ENCODE measurements around the gene FBL. TPM values are rescaled to one million over a fixed set of nuclear protein-coding genes. Genes with fewer than 3 reads are reported as not detected.

FBL gene
- polyA plus RNA-seq, 1 experiment = 372 TPM

DNA sequence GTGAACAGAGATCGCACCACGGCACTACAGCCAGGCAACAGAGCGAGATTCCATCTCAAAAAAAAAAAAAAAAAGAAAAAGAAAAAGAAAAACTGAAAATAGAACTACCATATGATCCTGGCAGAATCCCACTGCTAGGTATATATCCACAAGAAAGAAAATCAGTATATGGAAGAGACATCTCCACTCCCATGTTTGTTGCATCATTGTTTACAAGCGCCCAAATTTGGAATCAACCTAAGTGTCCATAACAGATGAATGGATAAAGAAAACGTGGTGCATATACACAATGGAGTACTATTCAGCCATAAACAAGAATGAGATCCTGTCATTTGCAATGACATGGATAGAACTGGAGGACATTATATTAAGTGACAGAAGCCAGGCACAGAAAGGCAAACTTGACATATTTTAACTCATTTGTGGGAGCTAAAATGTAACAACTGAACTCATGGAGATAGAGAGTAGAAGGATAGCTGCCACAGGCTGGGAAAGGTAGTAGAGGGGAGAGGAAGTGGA, 38.3 kb downstream of the FBL start:
- no peaks in the 10 kb centered on the region for H3K36me3 ChIP-seq (ENCODE audit: control insufficient read depth, insufficient read depth, low read length)
- TF ChIP-seq, protein P1, sequence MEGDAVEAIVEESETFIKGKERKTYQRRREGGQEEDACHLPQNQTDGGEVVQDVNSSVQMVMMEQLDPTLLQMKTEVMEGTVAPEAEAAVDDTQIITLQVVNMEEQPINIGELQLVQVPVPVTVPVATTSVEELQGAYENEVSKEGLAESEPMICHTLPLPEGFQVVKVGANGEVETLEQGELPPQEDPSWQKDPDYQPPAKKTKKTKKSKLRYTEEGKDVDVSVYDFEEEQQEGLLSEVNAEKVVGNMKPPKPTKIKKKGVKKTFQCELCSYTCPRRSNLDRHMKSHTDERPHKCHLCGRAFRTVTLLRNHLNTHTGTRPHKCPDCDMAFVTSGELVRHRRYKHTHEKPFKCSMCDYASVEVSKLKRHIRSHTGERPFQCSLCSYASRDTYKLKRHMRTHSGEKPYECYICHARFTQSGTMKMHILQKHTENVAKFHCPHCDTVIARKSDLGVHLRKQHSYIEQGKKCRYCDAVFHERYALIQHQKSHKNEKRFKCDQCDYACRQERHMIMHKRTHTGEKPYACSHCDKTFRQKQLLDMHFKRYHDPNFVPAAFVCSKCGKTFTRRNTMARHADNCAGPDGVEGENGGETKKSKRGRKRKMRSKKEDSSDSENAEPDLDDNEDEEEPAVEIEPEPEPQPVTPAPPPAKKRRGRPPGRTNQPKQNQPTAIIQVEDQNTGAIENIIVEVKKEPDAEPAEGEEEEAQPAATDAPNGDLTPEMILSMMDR (IDR thresholded peaks at IDR 0.05; ENCODE audit: insufficient read depth, low read depth, low read length) = no peak
- ChIA-PET POLR2A (no interaction called here), CTCF (interaction anchor here (0.6 to 1.3 kb wide), 2 partner anchors 12 to 350 kb away, joined by 4 read pairs; no protein-coding TSS in a partner anchor)
- no peak overlapping the region for H3K4me3 ChIP-seq (ENCODE audit: low read depth, low read length)
- H3K27me3 ChIP-seq (ENCODE audit: control insufficient read depth, insufficient read depth, low read length) = peaks cover 3% of the 10 kb centered on the region
- DNase-seq (ENCODE audit: low read depth) = no peak

- Histone ChIP-seq H3K4me3 (ENCODE audit: low read depth, low read length) (no peak overlapping the region), H3K36me3 (ENCODE audit: control insufficient read depth, insufficient read depth, low read length) (no peaks in the 10 kb centered on the region), H3K27me3 (ENCODE audit: control insufficient read depth, insufficient read depth, low read length) (peaks cover 3% of the 10 kb centered on the region)
- ChIA-PET POLR2A (no interaction called here), CTCF (interaction anchor here (0.6 to 1.8 kb wide), 4 partner anchors 12 to 40 kb away, joined by 3 to 9 read pairs (median 4); no protein-coding TSS in a partner anchor)
- no peak for DNase-seq (ENCODE audit: low read depth)
- TF ChIP-seq, protein P1 (IDR thresholded peaks at IDR 0.05; ENCODE audit: insufficient read depth, low read depth, low read length) = no peak
Observed at GRCh38 chr19:39805104-39805503, 41.1 kb downstream of the FBL start.

- no peak for DNase-seq (ENCODE audit: low read depth)
- no peaks in the 10 kb centered on the region for H3K36me3 ChIP-seq (ENCODE audit: control insufficient read depth, insufficient read depth, low read length)
- H3K4me3 ChIP-seq (ENCODE audit: low read depth, low read length) = no peak overlapping the region
- ChIA-PET POLR2A (no interaction called here), CTCF (interaction anchor here (0.6 to 3.2 kb wide), 4 partner anchors 10 to 262 kb away, joined by 3 to 18 read pairs (median 4); no protein-coding TSS in a partner anchor)
- TF ChIP-seq, protein P1 (IDR thresholded peaks at IDR 0.05; ENCODE audit: insufficient read depth, low read depth, low read length) = no peak
- peaks cover 3% of the 10 kb centered on the region for H3K27me3 ChIP-seq (ENCODE audit: control insufficient read depth, insufficient read depth, low read length)
Observed at GRCh38 chr19:39802958-39803357, 43.2 kb downstream of the FBL start.

DNA sequence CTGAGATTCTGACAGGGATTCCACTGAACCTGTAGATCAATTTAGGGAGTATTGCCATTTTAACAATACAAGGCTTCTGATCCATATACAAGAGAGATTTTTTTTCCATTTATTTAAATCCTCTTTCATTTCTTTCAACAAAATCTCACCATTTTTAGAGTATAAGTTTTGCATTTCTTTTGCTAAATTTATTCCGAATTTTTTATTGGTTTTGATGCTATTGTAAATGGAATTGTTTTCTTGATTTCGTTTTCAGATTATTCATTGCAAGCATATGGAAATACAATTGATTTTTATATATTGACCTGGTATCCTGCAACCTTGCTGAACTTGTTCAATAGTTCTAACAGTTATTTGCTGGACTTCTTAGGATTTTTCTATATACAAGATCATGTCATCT, 49.1 kb downstream of the FBL start:
- DNase-seq (ENCODE audit: low read depth) = no peak
- no peaks in the 10 kb centered on the region for H3K36me3 ChIP-seq (ENCODE audit: control insufficient read depth, insufficient read depth, low read length)
- CTCF ChIA-PET = no interaction called here

GRCh38 chr19:39796000-39796498, 50.1 kb downstream of the FBL start:
- CTCF ChIA-PET = interaction anchor here (0.7 to 2.3 kb wide), 5 partner anchors 12 to 438 kb away, joined by 3 to 18 read pairs (median 4); partner anchors contain the start of gene FBL
- TF ChIP-seq, protein P1 (IDR thresholded peaks at IDR 0.05; ENCODE audit: insufficient read depth, low read depth, low read length) = no peak

More for the DNA sequence above, 49.1 kb downstream of the FBL start:
- POLR2A ChIA-PET = no interaction called here
- Histone ChIP-seq H3K27me3 (ENCODE audit: control insufficient read depth, insufficient read depth, low read length) (no peaks in the 10 kb centered on the region; the same call in 1 of the 2 replicates), H3K4me3 (ENCODE audit: low read depth, low read length) (no peak overlapping the region)
- TF ChIP-seq, protein P1 (IDR thresholded peaks at IDR 0.05; ENCODE audit: insufficient read depth, low read depth, low read length) = no peak

More at GRCh38 chr19:39796000-39796498, 50.1 kb downstream of the FBL start:
- no peak for DNase-seq (ENCODE audit: low read depth)
- POLR2A ChIA-PET = no interaction called here
- Histone ChIP-seq H3K36me3 (ENCODE audit: control insufficient read depth, insufficient read depth, low read length) (no peaks in the 10 kb centered on the region), H3K27me3 (ENCODE audit: control insufficient read depth, insufficient read depth, low read length) (no peaks in the 10 kb centered on the region; the same call in 1 of the 2 replicates), H3K4me3 (ENCODE audit: low read depth, low read length) (no peak overlapping the region)

Data from BJ (cell line).